Measurements from ENCODE around the gene VPS4A.

- no peak for TF ChIP-seq CTCF (IDR thresholded peaks at IDR 0.05)
- no peak for TF ChIP-seq POLR2A (IDR thresholded peaks at IDR 0.05)
Observed at GRCh38 chr16:69350536-69351133, 39.5 kb downstream of the VPS4A start.

Data from testis (tissue), 2 donors.